DOHH2 (cell line): ENCODE data around the gene KIF1A.

Source experiments
- H3F3A ChIP-seq: fragments of 200-600 bp; sonication (generic), shearing (Covaris generic); 2 replicates; pipeline ENCODE4 v1.6.0; 2016; ENCODE audit warnings: antibody characterized with exemption, mild to moderate bottlenecking; ENCODE audit not compliant: control insufficient read depth, insufficient read depth
- H3K27ac ChIP-seq: fragments of 200-600 bp; sonication (generic); 2 replicates; pipeline ENCODE4 v1.5.1; 2014; ENCODE audit warnings: low read depth, mild to moderate bottlenecking, low read length, moderate library complexity
- H3K27me3 ChIP-seq: fragments of 200-600 bp; sonication (generic); 2 replicates; pipeline ENCODE4 v1.6.1; 2014; ENCODE audit warnings: mild to moderate bottlenecking, low read length, mixed read lengths; ENCODE audit not compliant: control insufficient read depth
- H3K36me3 ChIP-seq: fragments of 200-600 bp; sonication (generic); 2 replicates; pipeline ENCODE4 v1.6.1; 2014; ENCODE audit warnings: mild to moderate bottlenecking, low read length, moderate library complexity, mixed read lengths; ENCODE audit not compliant: control insufficient read depth
- H3K4me1 ChIP-seq: fragments of 200-600 bp; sonication (generic); 2 replicates; pipeline ENCODE4 v1.6.1; 2014; ENCODE audit warnings: mild to moderate bottlenecking, low read length, mixed read lengths; ENCODE audit not compliant: control insufficient read depth
- H3K4me2 ChIP-seq: fragments of 200-600 bp; sonication (generic); 2 replicates; pipeline ENCODE4 v1.6.0; 2014; ENCODE audit warnings: mild to moderate bottlenecking, low read length, moderate library complexity
- H3K4me3 ChIP-seq: fragments of 200-600 bp; sonication (generic); 2 replicates; pipeline ENCODE4 v1.5.1; 2014; ENCODE audit warnings: mild to moderate bottlenecking, low read length, mixed read lengths
- H3K79me2 ChIP-seq: fragments of 200-600 bp; sonication (generic); 2 replicates; pipeline ENCODE4 v1.6.1; 2014; ENCODE audit warnings: mild to moderate bottlenecking, low read length, mixed read lengths; ENCODE audit not compliant: control insufficient read depth
- H3K9me2 ChIP-seq: fragments of 200-600 bp; sonication (generic); replicated peaks from 2 replicates; pipeline ENCODE4 v1.6.1; 2014; ENCODE audit warnings: mild to moderate bottlenecking, low read length, mixed read lengths; ENCODE audit not compliant: control insufficient read depth
- H3K9me3 ChIP-seq: fragments of 200-600 bp; sonication (generic); 2 replicates; pipeline ENCODE4 v1.6.1; 2014; ENCODE audit warnings: antibody characterized with exemption, low read length, mixed read lengths; ENCODE audit not compliant: control insufficient read depth, insufficient read depth
- H4K20me1 ChIP-seq: fragments of 200-600 bp; sonication (generic); 2 replicates; pipeline ENCODE4 v1.6.0; 2014; ENCODE audit warnings: low read depth, mild to moderate bottlenecking, antibody characterized with exemption, low read length, moderate library complexity; ENCODE audit not compliant: control insufficient read depth, insufficient read depth
- EZH2phosphoT487 ChIP-seq: fragments of 200-600 bp; sonication (generic); IDR thresholded peaks from 2 replicates; pipeline ENCODE4 v1.6.1; 2017; ENCODE audit warnings: borderline replicate concordance, mild to moderate bottlenecking, antibody characterized with exemption, low read length, moderate library complexity, mixed read lengths
- TF ChIP-seq, protein P1 (sequence below): fragments of 200-600 bp; sonication (generic); IDR thresholded peaks from one replicate; pipeline ENCODE4 v1.5.1; 2014; ENCODE audit warnings: antibody characterized with exemption, mild to moderate bottlenecking, low read depth, low read length; ENCODE audit not compliant: poor library complexity, severe bottlenecking

KIF1A gene

DNA sequence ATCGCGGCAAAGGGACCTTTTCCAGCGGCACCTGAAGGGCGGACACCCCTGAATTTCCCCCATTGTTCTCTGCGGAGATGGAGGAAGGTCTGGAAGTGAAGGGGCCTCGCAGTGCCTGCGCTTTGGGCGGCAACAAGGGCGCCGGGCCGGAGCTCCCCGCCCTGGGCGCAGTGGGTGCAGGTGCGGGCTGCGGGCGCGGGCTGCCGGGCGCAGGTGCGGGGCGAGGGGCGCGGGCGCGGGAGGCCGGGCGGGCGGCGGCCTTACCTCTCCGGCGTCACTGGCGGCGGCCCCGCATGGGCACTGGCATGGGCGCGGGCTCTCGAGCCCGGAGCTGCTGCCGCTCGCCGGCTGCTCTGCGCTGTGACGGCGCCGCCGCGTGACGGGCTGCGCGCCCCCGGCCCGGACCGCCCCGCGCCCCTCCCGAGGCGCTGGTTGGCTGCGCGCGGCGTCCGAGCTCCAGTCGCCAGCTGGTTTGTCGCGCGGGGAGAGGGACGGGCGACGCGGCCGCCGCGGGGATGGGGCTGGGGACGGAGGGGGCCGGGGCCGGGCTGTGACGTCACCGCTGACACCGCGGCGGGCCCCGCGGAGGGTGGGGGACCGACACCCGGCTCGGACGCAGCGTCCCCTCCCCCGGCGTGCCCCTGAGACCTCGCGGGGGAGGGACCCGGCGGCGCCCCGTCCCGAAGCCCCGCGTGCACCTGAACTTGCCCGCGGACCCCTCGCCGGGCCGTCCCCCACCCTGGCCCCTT lies at the start of gene KIF1A:
Gene KIF1A (minus strand): TSS at position 362 of the 749 bp plus-strand sequence. CDS start 22,467 bp downstream, outside the sequence.
- H3F3A ChIP-seq = no peaks in the 10 kb centered on the region
- H3K4me1 ChIP-seq = no peaks in the 10 kb centered on the region
- H3K4me2 ChIP-seq = no peak within 1 kb of the TSS
- H3K4me3 ChIP-seq = no peak within 1 kb of the TSS
- TF ChIP-seq EZH2phosphoT487 = no peak
- TF ChIP-seq, protein P1, sequence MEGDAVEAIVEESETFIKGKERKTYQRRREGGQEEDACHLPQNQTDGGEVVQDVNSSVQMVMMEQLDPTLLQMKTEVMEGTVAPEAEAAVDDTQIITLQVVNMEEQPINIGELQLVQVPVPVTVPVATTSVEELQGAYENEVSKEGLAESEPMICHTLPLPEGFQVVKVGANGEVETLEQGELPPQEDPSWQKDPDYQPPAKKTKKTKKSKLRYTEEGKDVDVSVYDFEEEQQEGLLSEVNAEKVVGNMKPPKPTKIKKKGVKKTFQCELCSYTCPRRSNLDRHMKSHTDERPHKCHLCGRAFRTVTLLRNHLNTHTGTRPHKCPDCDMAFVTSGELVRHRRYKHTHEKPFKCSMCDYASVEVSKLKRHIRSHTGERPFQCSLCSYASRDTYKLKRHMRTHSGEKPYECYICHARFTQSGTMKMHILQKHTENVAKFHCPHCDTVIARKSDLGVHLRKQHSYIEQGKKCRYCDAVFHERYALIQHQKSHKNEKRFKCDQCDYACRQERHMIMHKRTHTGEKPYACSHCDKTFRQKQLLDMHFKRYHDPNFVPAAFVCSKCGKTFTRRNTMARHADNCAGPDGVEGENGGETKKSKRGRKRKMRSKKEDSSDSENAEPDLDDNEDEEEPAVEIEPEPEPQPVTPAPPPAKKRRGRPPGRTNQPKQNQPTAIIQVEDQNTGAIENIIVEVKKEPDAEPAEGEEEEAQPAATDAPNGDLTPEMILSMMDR = no peak
- no peaks in the 10 kb centered on the region for H3K9me2 ChIP-seq
- H3K79me2 ChIP-seq = no peaks in the 10 kb centered on the region
- no peaks in the 10 kb centered on the region for H3K9me3 ChIP-seq
- no peak within 1 kb of the TSS for H3K27ac ChIP-seq
- H4K20me1 ChIP-seq = no peaks in the 10 kb centered on the region
- no peaks in the 10 kb centered on the region for H3K36me3 ChIP-seq
- peaks cover 16% of the 10 kb centered on the region for H3K27me3 ChIP-seq

DNA sequence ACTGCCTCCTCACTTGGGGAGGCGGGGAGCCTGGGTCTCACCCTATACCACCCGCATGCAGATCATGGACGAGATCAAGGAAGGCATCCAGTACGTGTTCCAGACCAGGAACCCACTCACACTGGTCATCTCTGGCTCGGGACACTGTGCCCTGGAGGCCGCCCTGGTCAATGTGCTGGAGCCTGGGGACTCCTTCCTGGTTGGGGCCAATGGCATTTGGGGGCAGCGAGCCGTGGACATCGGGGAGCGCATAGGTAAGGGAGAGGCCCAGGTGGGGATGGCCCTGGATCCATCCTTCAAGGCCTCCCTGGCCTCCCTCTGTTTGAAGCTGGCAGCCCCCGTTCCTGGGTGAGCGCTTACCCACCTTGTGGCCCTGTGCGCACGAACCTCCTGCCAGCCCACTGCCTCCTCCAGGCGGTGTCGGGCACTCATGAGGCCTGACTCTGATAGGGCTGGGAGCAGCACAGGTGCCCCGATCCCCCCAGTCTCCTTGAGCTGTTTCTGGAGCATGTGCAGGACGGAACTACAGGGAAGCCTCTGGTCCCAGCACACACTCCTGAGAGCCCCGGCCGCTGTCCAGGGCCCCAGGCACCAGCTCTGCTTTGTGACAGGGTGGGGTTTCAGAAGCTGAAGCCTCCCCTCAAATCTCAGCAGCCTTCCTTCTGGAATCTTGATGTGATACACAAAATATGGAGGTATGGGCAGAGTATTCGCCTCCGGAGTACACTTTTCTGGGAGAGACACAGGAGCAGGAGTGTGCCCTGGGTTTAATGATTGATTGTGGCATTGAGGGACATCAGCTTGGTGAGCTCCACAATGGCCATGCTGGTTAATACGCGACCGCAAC lies 49.3 kb upstream of the KIF1A start:
- H3K4me2 ChIP-seq = no peak overlapping the region
- H4K20me1 ChIP-seq = no peaks in the 10 kb centered on the region
- no peaks in the 10 kb centered on the region for H3F3A ChIP-seq
- H3K27ac ChIP-seq = no peak overlapping the region
- no peaks in the 10 kb centered on the region for H3K79me2 ChIP-seq
- H3K9me2 ChIP-seq = no peaks in the 10 kb centered on the region
- H3K9me3 ChIP-seq = no peaks in the 10 kb centered on the region
- no peak overlapping the region for H3K4me3 ChIP-seq
- peaks cover 3% of the 10 kb centered on the region; the same call in 1 of the 2 replicates for H3K27me3 ChIP-seq
- no peaks in the 10 kb centered on the region for H3K36me3 ChIP-seq
- H3K4me1 ChIP-seq = no peaks in the 10 kb centered on the region
- TF ChIP-seq, protein P1 = no peak
- no peak for TF ChIP-seq EZH2phosphoT487

DNA sequence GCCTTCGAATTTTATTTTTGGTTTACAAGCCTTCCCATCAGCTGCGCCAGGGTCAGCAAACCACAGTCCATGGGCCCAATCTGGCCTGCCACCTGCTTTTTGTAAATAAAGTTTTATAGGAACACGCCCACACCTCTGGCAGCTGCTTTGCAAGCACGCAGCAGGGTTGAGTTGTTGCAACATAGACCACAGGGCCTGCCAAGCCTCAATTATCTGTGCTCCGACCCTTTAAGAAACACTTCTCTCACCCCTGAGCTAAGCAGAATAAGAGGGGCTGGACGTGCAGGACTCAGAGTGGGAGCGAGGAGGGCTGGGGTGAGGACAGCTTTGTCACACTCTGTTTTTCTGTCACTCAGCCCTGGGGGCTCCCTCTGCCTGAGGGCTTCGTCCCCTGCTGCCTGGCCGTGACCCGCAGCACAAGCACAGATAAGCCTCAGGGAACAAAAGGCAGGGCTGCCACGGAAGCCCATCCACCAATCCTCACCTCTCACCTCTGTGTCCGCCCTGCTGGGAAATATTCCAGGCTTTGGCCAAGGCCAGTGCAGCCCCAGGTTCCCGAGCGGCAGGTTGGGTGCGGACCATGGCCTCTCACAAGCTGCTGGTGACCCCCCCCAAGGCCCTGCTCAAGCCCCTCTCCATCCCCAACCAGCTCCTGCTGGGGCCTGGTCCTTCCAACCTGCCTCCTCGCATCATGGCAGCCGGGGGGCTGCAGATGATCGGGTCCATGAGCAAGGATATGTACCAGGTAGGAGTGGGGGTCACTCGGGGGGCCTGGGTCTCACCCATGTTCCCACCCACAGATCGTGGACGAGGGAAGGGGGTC lies 48.5 kb upstream of the KIF1A start, which contains the start of gene AGXT:
Gene AGXT (plus strand): TSS at position 539 of the 823 bp plus-strand sequence. CDS start 42 bp downstream, at position 581.
- Histone ChIP-seq H3K9me2 (no peaks in the 10 kb centered on the region), H4K20me1 (no peaks in the 10 kb centered on the region), H3K9me3 (no peaks in the 10 kb centered on the region), H3K4me2 (no peak within 1 kb of the TSS), H3F3A (no peaks in the 10 kb centered on the region), H3K79me2 (no peaks in the 10 kb centered on the region), H3K27me3 (peaks cover 3% of the 10 kb centered on the region; the same call in 1 of the 2 replicates), H3K36me3 (no peaks in the 10 kb centered on the region), H3K4me3 (no peak within 1 kb of the TSS), H3K27ac (no peak within 1 kb of the TSS), H3K4me1 (no peaks in the 10 kb centered on the region)
- TF ChIP-seq, protein P1 = no peak
- TF ChIP-seq EZH2phosphoT487 = no peak
